GM21825 (cell line): ENCODE results near the gene NOP14.
"Not testable (repeated sequence)": the region's sequence is repeated elsewhere in the genome, so short reads cannot be mapped to it uniquely, and the experiment has no call there.

Source experiments
- ATAC-seq: cut with Tn5 transposase; IDR thresholded peaks from one replicate; pipeline ENCODE4 v1.9.1; 2021; ENCODE audit warnings: mild to moderate bottlenecking, moderate library complexity; ENCODE audit not compliant: unreplicated experiment

NOP14 gene

DNA sequence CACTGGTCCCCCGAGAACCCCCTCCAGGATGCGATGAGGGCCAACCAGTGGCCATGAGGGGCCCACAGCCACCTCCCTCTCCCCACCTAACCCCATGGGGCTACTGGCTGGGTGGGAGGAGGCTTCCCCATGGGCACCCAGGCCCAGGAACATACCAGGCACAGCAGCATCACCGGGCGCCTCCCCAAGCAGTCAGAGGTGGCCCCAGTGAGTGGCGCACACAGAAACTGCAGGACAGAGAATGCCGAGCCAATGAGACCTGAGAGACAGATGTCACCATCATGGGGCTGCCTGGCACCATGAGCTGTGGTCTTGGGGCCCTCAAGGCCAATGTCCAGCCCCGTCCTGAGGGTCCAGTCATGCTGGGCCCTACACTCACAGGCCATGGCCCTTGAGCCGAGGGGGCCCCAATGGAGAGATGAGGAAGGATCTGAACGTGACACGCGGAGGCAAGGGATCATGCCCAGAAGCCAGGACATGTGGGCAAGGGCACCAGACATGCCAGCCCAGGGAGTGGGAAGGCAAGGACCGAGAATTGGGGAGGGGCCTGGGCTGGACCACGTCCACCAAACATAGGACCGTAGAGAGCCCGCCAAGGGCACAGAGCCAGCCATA lies 30.1 kb downstream of the NOP14 start:
- no peak for ATAC-seq

DNA sequence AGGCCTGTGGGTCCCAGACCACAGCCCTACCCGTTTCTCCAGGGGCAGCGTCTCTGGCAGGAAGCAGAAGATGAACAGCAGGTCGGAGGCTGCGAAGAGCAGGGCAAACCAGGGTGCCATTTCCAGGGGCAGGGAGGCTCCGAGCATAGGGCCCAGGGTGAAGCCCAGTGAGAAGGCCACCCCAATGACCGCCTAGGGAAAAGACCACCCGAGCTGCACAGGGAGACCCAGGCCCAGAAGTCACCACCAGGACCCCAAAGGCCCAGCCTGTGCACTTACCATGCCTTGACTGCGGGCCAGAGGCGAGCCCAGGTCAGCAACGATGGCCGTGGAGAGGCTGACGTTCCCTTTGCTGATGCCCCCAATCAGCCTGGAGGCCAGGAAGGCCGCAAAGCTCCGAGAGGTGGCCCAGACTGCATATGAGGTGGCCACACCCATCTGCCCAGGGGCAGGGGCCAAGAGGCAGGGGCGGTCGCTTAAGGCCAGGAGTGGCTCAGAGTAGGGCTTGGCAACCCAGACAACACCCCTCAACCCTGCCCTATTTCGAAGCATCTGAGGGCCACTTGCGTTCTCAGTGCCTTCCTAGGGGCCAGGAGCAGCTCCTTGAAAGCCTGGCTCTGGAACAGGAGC lies 30.8 kb downstream of the NOP14 start:
- ATAC-seq, result no peak

DNA sequence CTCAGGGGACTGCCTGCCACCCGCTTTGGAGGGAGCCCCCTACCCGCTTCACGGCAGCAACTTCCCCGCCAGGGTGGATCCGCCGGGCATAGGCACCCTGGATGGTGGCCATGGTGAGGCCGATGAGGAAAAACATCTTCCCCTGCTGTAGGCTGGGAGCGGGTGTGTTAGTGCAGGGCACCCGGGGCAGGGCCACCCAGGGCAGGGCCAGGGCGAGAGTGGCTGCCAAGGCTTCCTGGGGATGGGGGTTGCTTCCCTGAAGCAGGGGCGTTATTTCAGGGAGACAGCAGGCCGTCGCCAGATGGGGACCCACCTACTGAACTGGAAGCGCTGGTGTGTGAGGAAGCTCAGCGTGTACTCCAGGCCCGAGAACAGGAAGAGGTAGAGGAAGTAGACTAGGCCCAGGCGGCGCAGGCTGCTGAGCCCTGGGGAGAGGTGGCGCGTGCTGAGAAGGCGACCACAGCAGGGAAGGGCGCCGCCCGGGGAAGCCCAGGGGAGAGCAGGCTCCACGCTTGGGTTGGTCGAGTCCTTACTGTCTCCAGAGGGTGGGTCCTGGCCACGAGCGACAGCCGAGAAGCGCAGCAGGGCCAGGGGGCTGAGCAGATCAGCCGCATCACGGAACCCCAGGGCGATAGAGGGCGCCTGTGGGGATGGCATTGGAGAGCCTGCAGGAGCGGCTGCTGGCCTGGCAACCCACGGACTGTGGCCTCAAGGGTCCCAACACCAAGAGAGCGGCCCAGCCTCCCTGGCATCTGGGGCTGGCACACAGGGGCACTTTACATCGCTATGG lies 31.5 kb downstream of the NOP14 start:
- ATAC-seq, result peak; percentile 33

DNA sequence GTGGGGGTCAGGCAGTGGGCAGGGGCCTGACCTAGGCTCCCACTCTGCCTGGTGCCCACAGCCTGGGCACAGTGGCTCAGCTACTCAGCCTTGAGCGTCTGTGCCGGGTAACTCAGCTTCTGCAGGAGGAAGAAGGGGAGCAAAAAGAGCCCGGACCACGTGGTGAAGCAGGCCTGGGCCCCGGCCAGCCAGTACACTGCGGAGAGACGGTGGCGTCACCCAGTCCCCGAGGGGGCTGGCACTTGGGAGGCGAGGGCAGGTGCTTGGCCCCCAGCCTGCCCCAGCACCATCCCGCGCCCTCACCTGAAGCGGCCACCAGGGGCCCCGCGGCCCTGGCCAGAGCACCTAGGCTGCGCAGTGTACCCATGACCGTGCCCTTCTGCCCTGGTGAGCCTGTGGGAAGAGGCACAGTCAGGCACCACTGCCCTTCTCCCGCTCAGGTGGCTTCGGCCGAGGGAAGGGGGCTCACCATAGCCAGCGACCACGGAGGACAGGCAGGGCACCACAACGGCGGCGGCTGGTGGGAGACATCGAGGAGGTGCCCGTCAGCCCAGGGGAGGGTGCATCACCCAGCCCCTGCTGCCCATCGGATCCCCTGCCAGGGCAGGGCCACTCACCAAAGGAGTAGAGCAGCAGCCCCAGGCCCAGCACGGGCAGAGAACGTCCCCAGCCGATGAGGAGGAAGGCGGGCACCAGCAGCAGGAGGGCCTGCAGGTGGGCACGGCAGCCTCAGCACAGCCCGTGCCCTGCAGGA lies 32.3 kb downstream of the NOP14 start:
- ATAC-seq, result no peak

DNA sequence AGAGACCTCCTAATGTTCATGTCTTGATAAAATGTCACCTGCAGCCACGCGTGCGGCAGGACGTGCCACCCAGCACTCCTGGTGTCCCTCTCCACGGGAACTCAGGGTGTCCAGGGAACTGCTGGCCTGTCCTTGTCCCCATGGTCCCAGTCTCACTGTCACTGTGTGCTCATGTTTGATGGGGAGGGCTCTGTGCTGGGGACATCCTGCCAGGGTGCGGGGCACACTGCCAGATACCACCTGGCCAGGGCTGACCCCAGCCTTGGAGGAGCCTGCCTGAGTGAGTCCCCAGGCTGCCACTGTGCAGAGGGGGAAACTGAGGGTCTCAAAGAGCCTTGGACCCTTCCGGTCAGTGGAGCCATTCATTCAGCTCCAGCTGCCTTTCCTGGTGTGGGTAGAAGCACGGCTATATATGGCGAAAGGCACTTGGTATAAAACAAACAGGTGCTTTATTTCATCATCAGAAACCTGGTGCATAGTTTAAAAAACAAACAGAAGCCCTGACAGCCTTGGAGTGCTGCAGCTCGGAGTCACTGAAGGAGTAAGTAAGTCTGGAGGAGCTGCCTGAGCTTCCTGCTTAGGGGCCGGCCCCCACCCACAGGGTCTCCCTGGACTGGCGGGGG lies 33.0 kb downstream of the NOP14 start:
- no peak for ATAC-seq

DNA sequence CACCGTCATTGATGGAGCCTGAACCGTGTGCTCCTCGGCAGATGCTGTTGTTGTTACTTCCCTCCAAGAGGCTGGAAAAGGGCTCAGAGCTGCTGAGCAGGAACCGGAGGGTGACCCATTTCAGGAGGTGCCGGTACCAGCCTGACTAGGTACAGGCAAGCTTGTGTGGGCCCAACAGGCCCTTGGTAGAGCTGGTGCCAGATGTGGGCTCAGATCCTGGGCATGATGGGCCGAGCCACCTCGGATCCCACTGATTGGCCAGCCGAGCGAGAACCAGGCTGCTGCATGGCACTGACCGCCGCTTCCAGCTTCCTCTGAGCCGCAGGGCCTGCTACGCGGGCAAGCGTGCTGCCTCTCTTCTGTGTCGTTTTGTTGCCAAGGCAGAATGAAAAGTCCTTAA lies 33.7 kb downstream of the NOP14 start:
- ATAC-seq, result no peak

DNA sequence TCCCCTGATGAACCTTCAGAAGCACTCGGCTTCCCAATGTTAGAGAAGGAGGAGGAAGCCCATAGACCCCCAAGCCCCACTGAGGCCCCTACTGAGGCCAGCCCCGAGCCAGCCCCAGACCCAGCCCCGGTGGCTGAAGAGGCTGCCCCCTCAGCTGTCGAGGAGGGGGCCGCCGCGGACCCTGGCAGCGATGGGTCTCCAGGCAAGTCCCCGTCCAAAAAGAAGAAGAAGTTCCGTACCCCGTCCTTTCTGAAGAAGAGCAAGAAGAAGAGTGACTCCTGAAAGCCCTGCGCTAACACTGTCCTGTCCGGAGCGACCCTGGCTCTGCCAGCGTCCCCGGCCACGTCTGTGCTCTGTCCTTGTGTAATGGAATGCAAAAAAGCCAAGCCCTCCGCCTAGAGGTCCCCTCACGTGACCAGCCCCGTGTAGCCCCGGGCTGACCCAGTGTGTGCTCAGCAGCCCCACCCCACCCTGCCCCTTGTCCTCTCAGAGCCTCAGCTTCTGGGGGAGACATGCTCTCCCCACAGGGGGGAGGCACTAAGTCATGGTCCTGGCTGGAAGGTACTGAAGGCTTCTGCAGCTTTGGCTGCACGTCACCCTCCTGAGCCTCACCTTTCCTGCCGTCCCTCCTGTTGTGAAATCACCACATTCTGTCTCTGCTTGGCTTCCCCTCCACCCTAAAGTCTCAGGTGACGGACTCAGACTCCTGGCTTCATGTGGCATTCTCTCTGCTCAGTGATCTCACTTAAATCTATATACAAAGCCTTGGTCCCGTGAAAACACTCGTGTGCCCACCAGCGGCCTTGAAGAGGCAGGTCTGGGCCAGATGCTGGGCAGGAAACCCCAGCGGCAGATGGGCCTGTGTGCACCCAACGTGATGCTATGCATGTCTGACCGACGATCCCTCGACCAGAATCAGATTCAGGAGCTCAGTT lies 34.7 kb downstream of the NOP14 start:
- no peak for ATAC-seq

DNA sequence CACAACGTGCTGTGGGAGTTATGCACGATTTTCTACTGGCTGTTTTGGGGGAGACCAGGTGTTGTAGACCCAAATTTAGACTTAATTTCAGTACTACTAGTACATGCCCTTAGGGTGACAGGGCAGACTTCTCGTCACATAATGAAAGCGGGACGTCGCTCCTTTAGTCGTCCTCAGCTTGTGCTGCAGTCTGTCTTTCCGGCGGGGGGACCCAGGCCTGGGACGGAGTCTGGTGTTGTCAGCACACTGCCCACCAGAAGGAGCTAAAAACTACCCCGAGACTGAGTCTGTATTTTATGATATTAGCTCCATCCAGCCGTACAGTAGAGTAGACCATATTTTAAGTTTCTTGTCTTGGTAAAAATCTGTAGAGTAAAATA lies 35.5 kb downstream of the NOP14 start:
- no peak for ATAC-seq

DNA sequence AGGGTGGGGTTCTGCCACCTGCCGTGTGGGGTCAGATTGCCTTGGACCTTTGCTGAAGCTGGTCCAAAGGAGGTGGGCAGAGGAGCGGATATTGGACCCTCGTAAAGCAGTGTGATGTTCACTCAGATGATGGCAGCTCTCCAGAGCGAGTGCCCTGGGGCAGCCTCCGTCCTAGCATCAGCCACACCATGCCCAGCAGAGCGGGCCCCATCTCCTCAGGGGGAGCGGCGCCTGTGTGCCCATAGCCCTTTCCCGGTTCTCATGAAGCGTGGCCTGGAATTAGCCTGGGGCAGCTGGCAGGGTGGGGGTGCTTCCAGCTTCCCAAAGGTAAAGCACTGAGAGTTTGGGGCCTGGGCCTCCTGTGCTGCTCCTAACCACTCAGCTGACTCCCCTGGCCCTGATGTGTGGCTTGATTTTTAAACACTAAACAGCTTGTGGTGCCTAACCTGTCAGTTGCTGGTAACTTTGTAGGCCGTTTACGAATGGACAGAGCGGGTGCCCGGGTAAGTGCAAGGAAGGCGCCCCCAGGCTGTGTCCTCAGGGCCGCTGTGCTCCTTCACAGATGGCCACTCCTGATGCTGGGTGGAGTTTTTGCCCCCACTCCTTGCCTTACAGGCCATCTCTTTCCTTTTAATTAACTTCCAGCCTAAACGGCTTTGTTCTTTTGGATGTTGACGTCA lies 36.0 kb downstream of the NOP14 start:
- ATAC-seq, result no peak

DNA sequence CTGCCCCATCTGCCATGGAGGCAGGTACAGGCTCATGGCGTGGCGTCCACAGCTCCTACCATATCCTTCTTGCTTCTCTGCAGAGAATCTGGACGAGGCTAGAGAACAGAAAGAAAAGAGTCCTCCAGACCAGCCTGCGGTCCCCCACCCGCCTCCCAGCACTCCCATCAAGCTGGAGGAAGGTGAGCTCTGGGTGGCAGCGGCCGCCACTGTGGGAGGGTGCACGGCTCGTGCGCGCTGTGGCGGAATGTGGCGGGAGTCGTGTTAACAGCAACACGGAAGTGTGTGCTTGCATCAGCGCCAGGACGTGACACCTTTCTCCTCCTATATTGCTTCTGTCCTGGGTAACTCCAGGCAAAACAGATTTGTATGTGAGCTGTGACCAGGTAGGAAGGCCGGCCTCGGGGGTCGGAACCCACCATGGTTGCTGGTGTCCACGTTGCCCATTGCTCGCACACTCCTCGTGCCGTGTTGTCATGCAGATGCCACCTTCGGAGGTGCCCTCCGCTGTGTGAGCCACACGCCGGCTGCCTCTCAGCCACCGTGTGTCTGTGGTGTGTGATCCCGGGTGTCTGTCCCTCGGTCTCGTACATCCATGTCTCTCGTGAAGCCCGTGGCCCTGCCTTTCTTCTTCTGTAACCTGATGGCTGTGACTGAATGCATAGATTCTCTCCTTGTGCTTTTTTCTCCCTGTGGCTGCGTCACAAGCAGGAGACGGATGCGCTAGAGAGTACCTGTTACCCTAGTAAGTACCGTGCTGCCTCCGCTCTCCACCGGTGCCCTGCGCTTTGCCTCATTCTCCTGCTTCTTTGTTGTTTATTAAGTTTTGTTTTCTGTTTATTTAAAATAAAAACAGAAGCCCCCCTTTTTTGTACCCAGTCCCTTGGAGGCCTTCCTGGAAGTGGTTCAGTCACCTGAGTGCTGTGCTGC lies 37.0 kb downstream of the NOP14 start:
- ATAC-seq, result no peak

DNA sequence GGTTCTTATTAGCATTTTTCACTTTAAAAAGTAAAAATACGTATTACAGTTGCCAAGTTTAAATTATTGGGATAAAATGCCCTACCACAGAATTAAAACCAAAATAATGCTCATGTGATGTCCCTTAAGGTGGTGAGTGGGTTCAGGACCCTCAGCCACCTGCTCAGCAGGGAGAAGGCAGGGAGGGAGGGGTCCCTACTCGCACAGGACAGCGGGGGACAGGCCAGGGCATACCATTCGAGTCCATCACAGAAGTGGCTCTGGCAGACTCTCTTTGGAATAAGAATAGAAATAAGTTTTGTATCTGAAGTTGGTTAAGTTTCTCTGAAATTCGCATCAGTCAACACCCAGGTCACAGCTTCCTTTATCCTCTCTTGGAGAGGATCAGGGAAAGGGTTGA lies 37.7 kb downstream of the NOP14 start:
- ATAC-seq, result no peak

DNA sequence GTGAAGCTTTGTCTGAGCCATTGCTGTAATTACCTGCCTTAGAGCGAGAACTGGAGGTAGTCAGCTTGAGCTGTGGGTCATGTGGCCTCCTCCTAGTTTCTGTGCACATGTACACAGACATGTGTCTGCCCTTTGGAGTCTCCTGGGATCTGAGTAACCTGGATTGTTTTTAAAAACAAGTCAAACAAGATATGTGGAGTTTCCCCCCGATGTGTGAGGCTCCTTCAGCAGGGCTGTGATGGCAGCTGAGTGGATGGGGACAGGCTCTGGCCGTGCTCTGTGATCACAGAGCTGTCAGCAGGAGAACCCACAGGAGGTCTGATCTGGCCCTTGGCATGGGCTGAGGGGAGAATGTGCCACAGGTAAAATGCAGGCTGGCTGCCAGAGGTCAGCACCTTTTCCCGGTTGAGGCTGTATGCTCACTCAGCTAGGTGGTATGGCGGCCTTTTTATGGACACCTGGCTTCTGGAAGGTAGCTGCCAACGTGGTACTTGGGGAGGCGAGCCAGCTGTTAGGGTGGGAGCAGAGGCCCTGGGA lies 38.4 kb downstream of the NOP14 start:
- no peak for ATAC-seq

DNA sequence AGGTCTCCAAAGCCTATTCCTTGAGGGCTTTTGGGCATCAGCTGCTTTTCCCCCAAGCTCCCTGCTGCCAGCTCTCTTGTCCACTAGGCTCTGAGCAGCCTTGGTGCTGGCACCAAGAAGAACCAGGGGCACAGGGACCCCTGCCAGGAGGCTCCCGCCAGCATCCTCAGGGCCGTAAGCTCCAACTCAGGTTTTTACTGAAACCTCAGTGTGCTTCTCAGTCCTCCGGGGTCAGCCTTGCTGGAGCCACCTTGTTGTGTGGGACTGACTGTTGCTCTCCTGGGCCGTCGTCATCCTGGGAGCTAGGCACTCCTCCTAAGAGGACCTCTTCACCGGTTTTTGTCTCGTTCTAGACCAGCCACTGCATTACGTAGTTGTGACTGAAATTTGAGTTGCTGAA lies 38.9 kb downstream of the NOP14 start:
- ATAC-seq, result no peak

DNA sequence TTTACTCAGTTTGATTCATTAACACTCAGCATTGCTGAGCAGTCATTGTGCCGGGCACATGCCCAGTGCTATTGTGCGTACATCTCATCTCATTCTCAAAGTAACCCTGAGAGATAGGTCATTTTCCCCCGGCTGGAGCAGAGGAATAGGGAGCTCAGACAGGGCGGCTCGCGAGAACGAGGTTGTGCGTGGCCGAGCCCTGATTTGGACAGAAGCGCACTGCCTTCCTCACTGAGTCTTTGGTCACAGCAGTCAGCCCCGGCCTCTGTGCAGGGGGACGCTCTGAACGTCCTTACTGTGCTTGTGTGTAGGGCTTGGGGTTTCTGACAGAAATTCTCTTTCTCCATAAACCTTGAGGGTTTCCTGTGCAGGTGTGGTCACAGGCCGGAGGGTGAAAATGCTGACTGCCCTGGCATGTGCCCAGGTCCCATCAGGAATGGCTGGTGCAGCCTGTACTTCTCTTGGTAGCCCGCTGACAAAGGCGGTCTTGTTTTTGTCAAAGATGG lies 39.5 kb downstream of the NOP14 start:
- ATAC-seq, result no peak

DNA sequence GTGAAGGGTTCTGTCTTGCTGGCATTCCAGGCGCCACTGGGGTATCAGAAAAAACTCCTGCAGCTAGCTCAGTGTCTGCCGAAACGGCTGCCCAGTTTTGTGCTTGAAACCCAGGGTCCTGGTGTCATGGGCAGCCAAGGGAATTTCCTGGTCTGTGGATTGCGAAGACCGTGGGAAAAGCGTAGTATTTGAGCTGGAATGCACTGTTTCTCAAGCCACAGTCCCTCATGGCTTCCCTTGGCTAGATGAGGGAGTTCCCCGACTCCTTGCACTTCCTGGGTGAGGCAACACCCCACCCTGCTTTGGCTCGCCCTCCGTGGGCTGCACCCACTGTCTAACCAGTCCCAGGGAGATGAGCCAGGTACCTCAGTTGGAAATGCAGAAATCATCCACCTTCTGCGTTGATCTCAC lies 40.1 kb downstream of the NOP14 start:
- no peak for ATAC-seq

DNA sequence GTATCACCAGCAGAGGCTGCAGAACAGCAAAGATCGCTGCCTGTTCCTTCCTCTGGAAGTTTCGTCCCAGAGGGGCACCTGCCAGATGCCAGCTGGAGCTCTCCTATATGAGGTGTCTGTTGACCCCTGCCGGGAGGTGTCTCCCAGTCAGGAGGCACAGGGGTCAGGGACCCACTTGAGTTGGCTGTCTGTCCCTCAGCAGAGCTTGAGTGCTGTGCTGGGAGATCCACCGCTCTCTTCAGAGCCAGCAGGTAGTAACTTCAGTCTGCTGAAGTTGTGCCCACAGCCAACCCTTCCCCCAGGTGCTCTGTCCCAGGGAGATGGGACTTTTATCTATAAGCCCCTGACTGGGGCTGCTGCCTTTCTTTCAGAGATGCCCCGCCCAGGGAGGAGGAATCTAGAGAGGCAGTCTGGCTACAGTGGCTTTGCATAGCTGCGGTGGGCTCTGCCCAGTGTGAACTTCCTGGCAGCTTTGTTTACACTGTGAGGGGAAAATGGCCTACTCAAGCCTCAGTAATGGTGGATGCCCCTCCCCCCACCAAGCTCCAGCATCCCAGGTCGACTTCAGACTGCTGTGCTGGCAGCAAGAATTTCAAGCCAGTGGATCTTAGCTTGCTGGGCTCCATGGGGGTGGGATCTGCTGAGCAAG lies 40.6 kb downstream of the NOP14 start:
- not testable (repeated sequence) for ATAC-seq

DNA sequence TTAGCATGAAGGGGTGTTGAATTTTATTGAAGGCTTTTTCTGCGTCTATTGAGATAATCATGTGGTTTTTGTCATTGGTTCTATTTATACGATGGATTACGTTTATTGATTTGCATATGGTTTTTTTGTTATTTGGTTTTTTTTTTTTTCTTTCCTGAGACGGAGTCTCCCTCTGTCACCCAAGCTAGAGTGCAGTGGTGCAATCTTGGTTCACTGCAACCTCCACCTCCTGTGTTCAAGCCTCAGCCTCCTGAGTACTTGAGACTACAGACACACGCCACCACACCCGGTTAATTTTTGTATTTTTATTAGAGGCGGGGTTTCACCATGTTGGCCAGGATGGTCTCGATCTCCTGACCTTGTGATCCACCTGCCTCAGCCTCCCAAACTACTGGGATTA lies 44.5 kb downstream of the NOP14 start:
- ATAC-seq, result not testable (repeated sequence)
